Adrenal gland (tissue), 12 donors: ENCODE data around the gene UROC1. TPM values are rescaled to one million over a fixed set of nuclear protein-coding genes. Genes with fewer than 3 reads are reported as not detected.
A peak's percentile ranks its signal among the peaks of the same experiment; 100 is the strongest.

ENCODE experiments used
- DNase-seq, 7 donors: peaks; one replicate each; pipeline ENCODE4 v3.0.0-alpha.2; 2019 to 2020
- H3K27ac ChIP-seq, 5 donors: fragments of 200-600 bp; sonication (generic) in 4 of 5; 1 replicate in 3 of 5; 2 replicates in 2 of 5; pipeline versions ENCODE4 v1.5.1 to v1.8.0; 2016 to 2020; ENCODE audit warnings: mild to moderate bottlenecking in 1 of 5
- H3K27me3 ChIP-seq: fragments of 200-600 bp; 2 replicates; pipeline ENCODE4 v1.8.0; 2021
- H3K36me3 ChIP-seq, 2 donors: fragments of 200-600 bp; replicated peaks in 1 of 2; 1 replicate in 1 of 2; 2 replicates in 1 of 2; pipeline versions ENCODE4 v1.5.1 to v1.8.0; 2018 to 2022
- H3K4me1 ChIP-seq, 2 donors: fragments of 200-600 bp; replicated peaks in 1 of 2; 1 replicate in 1 of 2; 2 replicates in 1 of 2; pipeline versions ENCODE4 v1.5.1 to v1.8.0; 2018 to 2021
- H3K4me3 ChIP-seq, 4 donors: fragments of 200-600 bp; sonication (generic) in 3 of 4; one replicate each; pipeline ENCODE4 v1.5.1; 2016 to 2018
- H3K9me3 ChIP-seq, 3 donors: fragments of 200-600 bp; sonication (generic) in 1 of 3; replicated peaks in 1 of 3; 1 replicate in 2 of 3; 2 replicates in 1 of 3; pipeline versions ENCODE4 v1.5.1 to v1.8.0; 2016 to 2021
- POLR2A ChIP-seq, 2 donors: fragments of 450-650 bp; IDR thresholded peaks; one replicate each; pipeline ENCODE4 v1.6.1; 2017; ENCODE audit warnings: antibody characterized with exemption in 2 of 2, mild to moderate bottlenecking in 2 of 2, moderate library complexity in 1 of 2
- WGBS, 4 donors: extraction: QIAGEN DNeasy Blood & Tissue Kit in 2 of 4; methylation state at CpG; one replicate each; pipeline versions ENCODE4 v1.1.5 to v1.1.7; 2013 to 2017; 5-methylcytosine and 5-hydroxymethylcytosine counted together
- intact Hi-C, 2 donors: fragments of 100-400 bp; cut with DNase I; formaldehyde crosslinking; loops; one replicate each; pipeline versions ENCODE4 v1.14.1 to v1.15.0; 2022 to 2023
- polyA plus RNA-seq, 3 donors: library from polyadenylated mRNA; stranded (reverse); fragments of 200-250 nt in 2 of 3; fragments of 350-450 nt in 1 of 3; fragmentation: Illumina TruSeq in 1 of 3; extraction: RNeasy Lipid Tissue Mini Kit (QIAGEN cat#74804) in 1 of 3; gene quantifications; one replicate each; pipeline ENCODE4 v1.2.3, GENCODE V29; 2013 to 2014
- total RNA-seq, 9 donors: library from RNA; depleted of rRNA in 4 of 9; stranded (reverse); fragments of >200 nt in 4 of 9; fragments of 120-200 nt in 1 of 9; fragmentation: NEBNext Ultra II Directional in 1 of 9; extraction: Animal tissue kit (Norgen Biotek cat#: 25700) in 1 of 9; gene quantifications; one replicate each; pipeline versions ENCODE4 v1.1.0 to v1.2.4, GENCODE V29; 2013 to 2023
- TF ChIP-seq, protein P1 (sequence below), 6 experiments: fragments of 450-650 bp in 4 of 6; fragments of 200-600 bp in 2 of 6; sonication (generic) in 1 of 6; IDR thresholded peaks; 1 replicate in 5 of 6; 2 replicates in 1 of 6; pipeline versions ENCODE4 v1.5.1 to v1.8.0; 2016 to 2021; ENCODE audit warnings: antibody characterized with exemption in 6 of 6, mild to moderate bottlenecking in 2 of 6, moderate library complexity in 1 of 6
- donor health status: healthy with polysubstance abuse.
- donor health status: Bipolar disorder and iron deficiency.
- donor health status: DM: yes; HTN: yes; CAD: no.
- donor health status: DM: no; HTN: no; CAD: no.
- donor health status: DM: no; HTN: no; CAD: no.
- donor health status: DM: yes; HTN: yes; CAD: no.

Gene UROC1
- total and polyA plus RNA-seq, 12 donors = under 0.01 to 0.22 (median 0.04) TPM; not detected in 8

DNA sequence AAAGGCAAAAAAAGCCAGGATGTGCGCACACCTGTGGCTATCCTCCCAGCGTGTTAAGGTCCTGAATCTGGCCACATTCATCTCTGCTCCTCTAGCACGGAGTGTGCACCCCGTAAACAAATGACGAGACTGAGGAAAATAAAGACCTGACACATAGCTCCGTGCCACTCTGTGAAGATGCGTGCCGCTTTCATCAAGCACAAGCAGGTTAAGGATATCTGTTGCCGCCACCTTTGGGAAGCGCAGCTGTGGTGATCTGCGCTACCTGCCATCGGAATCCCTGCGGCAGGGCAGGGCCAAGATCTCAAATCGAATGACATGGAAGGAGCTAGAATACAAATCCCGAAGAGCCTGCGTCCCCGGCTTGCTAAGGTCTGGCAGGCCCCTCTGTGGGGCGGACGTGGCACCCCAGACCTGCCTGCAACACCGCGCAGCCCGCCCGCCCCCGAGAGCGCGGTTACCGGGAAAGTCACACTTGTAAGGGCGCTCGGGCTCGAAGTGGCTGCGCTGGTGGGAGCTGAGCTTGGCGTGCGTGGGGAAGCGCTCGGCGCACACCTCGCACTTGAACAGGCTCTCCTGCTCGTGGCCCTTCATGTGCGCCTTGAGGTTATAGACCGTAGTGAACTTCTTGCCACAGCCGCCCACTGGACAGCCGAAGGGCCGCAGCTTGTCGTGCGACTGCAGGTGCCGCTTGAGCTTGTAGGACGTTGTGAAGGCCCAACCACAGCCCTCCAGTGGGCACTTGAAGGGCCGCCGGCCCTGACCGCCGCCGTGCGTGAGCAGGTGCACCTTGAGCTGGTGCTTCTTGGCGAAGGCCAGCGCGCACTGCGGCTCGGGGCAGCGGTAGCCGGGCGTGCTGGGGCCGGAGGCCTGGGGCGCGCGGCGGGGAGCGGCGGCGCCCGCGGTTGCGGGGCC, 42.8 kb downstream of the UROC1 start:
- Histone ChIP-seq H3K27me3 (no peaks in the 10 kb centered on the region), H3K9me3 (no peaks in the 10 kb centered on the region), H3K4me1 (peaks cover 31 to 43% of the 10 kb centered on the region in 2 donors), H3K36me3 (peaks cover 0 to 24% of the 10 kb centered on the region in 2 donors), H3K27ac (peak overlapping the region; percentile 20 to 99 (median 95)), H3K4me3 (peak overlapping the region in 2 of 4 donors; percentile 37 to 87)
- peak in 1 of 2 donors; percentile 48 for TF ChIP-seq POLR2A (IDR thresholded peaks at IDR 0.05)
- TF ChIP-seq, protein P1, sequence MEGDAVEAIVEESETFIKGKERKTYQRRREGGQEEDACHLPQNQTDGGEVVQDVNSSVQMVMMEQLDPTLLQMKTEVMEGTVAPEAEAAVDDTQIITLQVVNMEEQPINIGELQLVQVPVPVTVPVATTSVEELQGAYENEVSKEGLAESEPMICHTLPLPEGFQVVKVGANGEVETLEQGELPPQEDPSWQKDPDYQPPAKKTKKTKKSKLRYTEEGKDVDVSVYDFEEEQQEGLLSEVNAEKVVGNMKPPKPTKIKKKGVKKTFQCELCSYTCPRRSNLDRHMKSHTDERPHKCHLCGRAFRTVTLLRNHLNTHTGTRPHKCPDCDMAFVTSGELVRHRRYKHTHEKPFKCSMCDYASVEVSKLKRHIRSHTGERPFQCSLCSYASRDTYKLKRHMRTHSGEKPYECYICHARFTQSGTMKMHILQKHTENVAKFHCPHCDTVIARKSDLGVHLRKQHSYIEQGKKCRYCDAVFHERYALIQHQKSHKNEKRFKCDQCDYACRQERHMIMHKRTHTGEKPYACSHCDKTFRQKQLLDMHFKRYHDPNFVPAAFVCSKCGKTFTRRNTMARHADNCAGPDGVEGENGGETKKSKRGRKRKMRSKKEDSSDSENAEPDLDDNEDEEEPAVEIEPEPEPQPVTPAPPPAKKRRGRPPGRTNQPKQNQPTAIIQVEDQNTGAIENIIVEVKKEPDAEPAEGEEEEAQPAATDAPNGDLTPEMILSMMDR (IDR thresholded peaks at IDR 0.05) = peak in 4 of 6 experiments; percentile 4 to 36 (median 21)
- WGBS, 4 donors = 5 to 32% (median 10%) methylated on average over 8 to 72 of the region's 72 CpGs
- peak; percentile 61 to 85 (median 71) for DNase-seq
- intact Hi-C loops = no loop called here

- Histone ChIP-seq H3K4me3 (peak overlapping the region in 1 of 4 donors; percentile 87), H3K27ac (peak overlapping the region in 3 of 5 donors; percentile 57 to 84 (median 70))
- intact Hi-C loops = no loop called here
These were observed 44.0 kb downstream of the UROC1 start for GRCh38 chr3:126473292-126474168.

GRCh38 chr3:126472277-126473006, 45.1 kb downstream of the UROC1 start:
- H3K4me3 ChIP-seq = peak overlapping the region in 1 of 4 donors; percentile 87
- intact Hi-C loops = no loop called here
- H3K9me3 ChIP-seq = no peaks in the 10 kb centered on the region
- no peaks in the 10 kb centered on the region for H3K27me3 ChIP-seq
- WGBS, 4 donors = 29 to 42% (median 40%) methylated on average over 8 of the region's 8 CpGs
- H3K4me1 ChIP-seq = peaks cover 31 to 53% of the 10 kb centered on the region in 2 donors
- H3K36me3 ChIP-seq = peaks cover 0 to 47% of the 10 kb centered on the region in 2 donors
- peak in 1 of 2 donors; percentile 58 for TF ChIP-seq POLR2A (IDR thresholded peaks at IDR 0.05)
- TF ChIP-seq, protein P1 (IDR thresholded peaks at IDR 0.05) = peak in 1 of 6 experiments; percentile 6
- DNase-seq = peak; percentile 53 to 93 (median 88)
- H3K27ac ChIP-seq = peak overlapping the region in 4 of 5 donors; percentile 39 to 84 (median 64)

More at GRCh38 chr3:126473292-126474168, 44.0 kb downstream of the UROC1 start:
- Histone ChIP-seq H3K9me3 (no peaks in the 10 kb centered on the region), H3K4me1 (peaks cover 31 to 44% of the 10 kb centered on the region in 2 donors), H3K27me3 (no peaks in the 10 kb centered on the region), H3K36me3 (peaks cover 0 to 36% of the 10 kb centered on the region in 2 donors)
- TF ChIP-seq POLR2A (IDR thresholded peaks at IDR 0.05) = no peak
- TF ChIP-seq, protein P1 (IDR thresholded peaks at IDR 0.05) = no peak
- WGBS, 4 donors = 77 to 82% (median 80%) methylated on average over 12 to 14 of the region's 14 CpGs
- DNase-seq = peak in 1 of 7 donors; percentile 9
